ENCODE measurements around the gene PHF20. TPM values are rescaled to one million over a fixed set of nuclear protein-coding genes. Genes with fewer than 3 reads are reported as not detected.

Gene PHF20
- total and polyA plus RNA-seq, 2 of the 8 experiments (the other 6 are each of a cell fraction or from before 2014, with no cell fraction given) = 25.6 to 70.1 TPM

GRCh38 chr20:35830264-35830663, 58.4 kb downstream of the PHF20 start (continued):
- no peak for TF ChIP-seq CHD7 (IDR thresholded peaks at IDR 0.05; ENCODE audit: insufficient replicate concordance, low read length)
- TF ChIP-seq MAX (IDR thresholded peaks at IDR 0.05) = no peak
